ENCODE results near the gene TNNI3. TPM values are rescaled to one million over a fixed set of nuclear protein-coding genes. Genes with fewer than 3 reads are reported as not detected.
A peak's percentile ranks its signal among the peaks of the same experiment; 100 is the strongest.

Gene TNNI3
- total RNA-seq, 1 donor from 2014 or later, result not detected

DNA sequence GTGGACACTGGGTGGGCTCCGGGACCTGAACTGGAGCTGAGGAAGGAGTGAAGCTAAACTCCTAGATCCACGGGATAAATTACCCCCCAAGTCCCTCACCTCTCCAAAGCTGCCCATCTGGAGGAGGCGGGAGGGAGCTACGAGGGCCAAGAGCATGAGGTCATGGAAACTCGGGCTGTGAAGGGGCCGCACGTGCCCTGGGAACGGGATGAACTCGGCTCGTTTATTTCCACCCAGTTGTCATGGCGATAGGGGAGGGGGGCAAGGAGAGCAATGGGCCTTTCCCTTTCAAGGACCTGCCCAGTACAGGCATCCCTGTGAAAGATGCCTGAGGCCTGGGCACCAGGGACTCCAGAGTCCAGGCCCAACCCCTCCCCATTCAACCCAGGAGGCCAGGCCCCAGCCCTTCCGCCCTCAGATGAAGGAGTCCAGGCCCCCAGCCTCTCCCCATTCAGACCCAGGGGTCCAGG lies 43.9 kb downstream of the TNNI3 start:
- Mint-ChIP-seq H3K27ac (ENCODE audit: unreplicated experiment) (peak overlapping the region; percentile 80), H3K4me3 (ENCODE audit: unreplicated experiment) (no peak overlapping the region), H3K9me3 (ENCODE audit: unreplicated experiment) (no peaks in the 10 kb centered on the region), H3K36me3 (ENCODE audit: low read depth, unreplicated experiment) (peaks cover 22% of the 10 kb centered on the region), H3K27me3 (ENCODE audit: unreplicated experiment) (peaks cover 28% of the 10 kb centered on the region), H3K4me1 (ENCODE audit: unreplicated experiment) (peaks cover 22% of the 10 kb centered on the region)
- TF ChIP-seq, protein P1, sequence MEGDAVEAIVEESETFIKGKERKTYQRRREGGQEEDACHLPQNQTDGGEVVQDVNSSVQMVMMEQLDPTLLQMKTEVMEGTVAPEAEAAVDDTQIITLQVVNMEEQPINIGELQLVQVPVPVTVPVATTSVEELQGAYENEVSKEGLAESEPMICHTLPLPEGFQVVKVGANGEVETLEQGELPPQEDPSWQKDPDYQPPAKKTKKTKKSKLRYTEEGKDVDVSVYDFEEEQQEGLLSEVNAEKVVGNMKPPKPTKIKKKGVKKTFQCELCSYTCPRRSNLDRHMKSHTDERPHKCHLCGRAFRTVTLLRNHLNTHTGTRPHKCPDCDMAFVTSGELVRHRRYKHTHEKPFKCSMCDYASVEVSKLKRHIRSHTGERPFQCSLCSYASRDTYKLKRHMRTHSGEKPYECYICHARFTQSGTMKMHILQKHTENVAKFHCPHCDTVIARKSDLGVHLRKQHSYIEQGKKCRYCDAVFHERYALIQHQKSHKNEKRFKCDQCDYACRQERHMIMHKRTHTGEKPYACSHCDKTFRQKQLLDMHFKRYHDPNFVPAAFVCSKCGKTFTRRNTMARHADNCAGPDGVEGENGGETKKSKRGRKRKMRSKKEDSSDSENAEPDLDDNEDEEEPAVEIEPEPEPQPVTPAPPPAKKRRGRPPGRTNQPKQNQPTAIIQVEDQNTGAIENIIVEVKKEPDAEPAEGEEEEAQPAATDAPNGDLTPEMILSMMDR (IDR thresholded peaks at IDR 0.05; ENCODE audit: unreplicated experiment), result no peak
- DNase-seq (ENCODE audit: low spot score), result peak; percentile 77

DNA sequence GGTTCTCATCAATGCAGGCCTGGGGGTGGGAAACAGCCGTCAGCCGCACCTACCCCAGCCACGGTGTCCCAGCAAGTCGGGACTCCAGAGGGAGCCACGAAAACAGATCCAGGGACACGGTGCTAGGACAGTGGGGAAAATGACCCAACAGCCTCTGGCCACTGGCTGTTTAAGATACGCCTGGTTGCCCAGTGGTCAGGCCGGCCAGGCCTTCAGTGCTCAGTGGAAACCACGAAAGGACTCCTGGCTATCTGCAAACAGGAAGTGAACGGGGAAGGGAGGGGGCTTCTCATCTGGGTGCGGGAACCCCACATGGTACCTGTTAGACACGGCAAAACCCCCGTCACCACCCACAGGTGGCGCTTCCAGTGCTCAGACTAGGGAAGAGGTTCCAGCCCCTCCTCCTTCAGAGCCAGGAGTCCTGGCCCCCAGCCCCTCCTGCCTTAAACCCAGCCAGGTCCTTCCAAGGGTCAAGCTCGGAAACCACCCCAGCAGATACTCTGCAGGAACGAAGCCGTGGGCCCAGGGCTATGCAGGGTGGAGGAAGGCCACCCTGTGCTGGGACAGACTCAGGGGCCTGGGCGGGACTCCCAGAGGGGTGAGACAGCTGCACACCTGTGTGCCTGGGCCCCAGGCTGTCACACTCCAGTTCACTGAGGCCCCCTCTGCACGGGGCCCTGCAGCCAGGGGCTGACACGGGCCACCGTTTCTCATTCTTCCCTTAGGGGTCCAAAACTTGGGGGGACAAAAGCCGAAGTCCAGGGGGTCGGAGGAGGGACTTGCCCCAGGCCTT lies 44.6 kb downstream of the TNNI3 start:
- H3K4me3 Mint-ChIP-seq (ENCODE audit: unreplicated experiment), result no peak overlapping the region
- peak overlapping the region; percentile 80 for H3K27ac Mint-ChIP-seq (ENCODE audit: unreplicated experiment)
- TF ChIP-seq, protein P1 (IDR thresholded peaks at IDR 0.05; ENCODE audit: unreplicated experiment), result no peak
- H3K9me3 Mint-ChIP-seq (ENCODE audit: unreplicated experiment), result no peaks in the 10 kb centered on the region
- H3K27me3 Mint-ChIP-seq (ENCODE audit: unreplicated experiment), result peaks cover 28% of the 10 kb centered on the region
- H3K4me1 Mint-ChIP-seq (ENCODE audit: unreplicated experiment), result peaks cover 22% of the 10 kb centered on the region
- peaks cover 25% of the 10 kb centered on the region for H3K36me3 Mint-ChIP-seq (ENCODE audit: low read depth, unreplicated experiment)
- no peak for DNase-seq (ENCODE audit: low spot score)

DNA sequence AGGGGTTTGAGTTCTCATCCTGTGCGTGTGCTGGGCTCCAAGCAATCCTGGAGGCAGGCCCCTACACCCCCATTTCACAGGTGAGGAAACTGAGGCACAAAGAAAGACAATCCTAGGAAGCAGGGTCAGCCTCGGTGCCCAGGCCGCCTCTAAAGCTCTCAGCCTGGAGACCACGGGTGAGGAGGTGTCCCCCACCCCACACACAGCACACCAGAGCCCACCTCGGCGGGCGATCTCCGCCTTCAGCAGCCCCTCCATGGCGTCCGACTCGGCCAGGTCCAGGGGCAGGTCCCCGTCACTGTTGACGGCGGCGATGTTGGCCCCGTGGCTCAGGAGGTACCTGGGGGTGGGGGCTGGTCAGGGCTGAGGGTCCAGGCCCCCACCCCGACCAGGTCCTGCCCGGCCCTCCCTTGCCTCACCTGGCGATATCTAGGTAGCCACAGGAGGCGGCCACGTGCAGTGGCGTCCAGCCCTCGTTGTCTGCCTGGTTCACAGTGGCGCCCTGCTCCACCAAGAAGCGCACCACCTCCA lies 45.2 kb downstream of the TNNI3 start:
- Mint-ChIP-seq H3K27ac (ENCODE audit: unreplicated experiment) (peak overlapping the region; percentile 74), H3K27me3 (ENCODE audit: unreplicated experiment) (peaks cover 27% of the 10 kb centered on the region), H3K4me1 (ENCODE audit: unreplicated experiment) (peaks cover 22% of the 10 kb centered on the region), H3K36me3 (ENCODE audit: low read depth, unreplicated experiment) (peaks cover 25% of the 10 kb centered on the region), H3K4me3 (ENCODE audit: unreplicated experiment) (no peak overlapping the region), H3K9me3 (ENCODE audit: unreplicated experiment) (no peaks in the 10 kb centered on the region)
- TF ChIP-seq, protein P1 (IDR thresholded peaks at IDR 0.05; ENCODE audit: unreplicated experiment), result no peak
- DNase-seq (ENCODE audit: low spot score), result no peak

DNA sequence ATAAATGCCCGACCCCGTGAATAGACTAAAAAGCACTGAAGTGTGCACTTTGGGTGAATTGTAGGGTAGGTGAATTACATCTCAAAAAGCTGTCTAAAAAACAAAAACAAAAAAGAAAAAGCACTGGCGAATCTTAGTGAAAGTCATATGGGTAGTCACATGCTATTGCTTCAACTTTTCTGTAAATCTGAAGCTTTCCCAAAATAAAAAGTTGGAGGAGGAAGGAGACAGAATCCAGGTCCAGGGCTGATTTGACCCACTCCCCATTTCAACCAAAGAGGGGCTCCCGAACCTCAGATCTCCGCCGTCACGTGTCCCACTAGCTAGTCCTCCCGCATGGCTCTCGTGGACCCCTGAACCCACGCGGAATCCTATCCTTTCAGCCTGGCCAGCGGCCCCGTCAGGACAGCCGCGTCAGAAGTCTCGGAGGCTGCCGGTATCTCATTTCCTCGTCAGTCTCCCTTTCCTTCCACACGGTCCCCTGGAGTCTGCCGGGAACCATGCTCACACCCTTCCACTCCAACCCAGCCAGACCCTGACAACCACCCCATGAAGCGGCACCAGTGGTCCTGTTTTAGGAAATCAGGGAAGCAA lies 46.2 kb downstream of the TNNI3 start:
- Mint-ChIP-seq H3K27me3 (ENCODE audit: unreplicated experiment) (peaks cover 20% of the 10 kb centered on the region), H3K27ac (ENCODE audit: unreplicated experiment) (peak overlapping the region; percentile 42), H3K36me3 (ENCODE audit: low read depth, unreplicated experiment) (peaks cover 26% of the 10 kb centered on the region), H3K4me1 (ENCODE audit: unreplicated experiment) (peaks cover 16% of the 10 kb centered on the region), H3K4me3 (ENCODE audit: unreplicated experiment) (peak overlapping the region; percentile 56), H3K9me3 (ENCODE audit: unreplicated experiment) (no peaks in the 10 kb centered on the region)
- no peak for DNase-seq (ENCODE audit: low spot score)
- TF ChIP-seq, protein P1 (IDR thresholded peaks at IDR 0.05; ENCODE audit: unreplicated experiment), result no peak

Data from endothelial cell (in vitro differentiated cells).